Lower lobe of right lung (tissue), 2 donors: ENCODE data around the gene C16orf95. TPM values are rescaled to one million over a fixed set of nuclear protein-coding genes. Genes with fewer than 3 reads are reported as not detected.

Experiments used
- ATAC-seq, 2 donors: fragments of 200-7000 bp; cut with Tn5 transposase; one replicate each; pipeline ENCODE4 v1.9.1; 2020 to 2022; ENCODE audit warnings: mild to moderate bottlenecking in 2 of 2, moderate library complexity in 2 of 2
- DNase-seq: peaks from one replicate; pipeline ENCODE4 v3.0.0-alpha.2; 2020
- H3K27ac ChIP-seq: fragments of 200-600 bp; one replicate; pipeline ENCODE4 v1.8.0; 2022
- H3K27me3 ChIP-seq: fragments of 200-600 bp; one replicate; pipeline ENCODE4 v1.8.0; 2022; ENCODE audit warnings: low read depth
- H3K36me3 ChIP-seq: fragments of 200-600 bp; one replicate; pipeline ENCODE4 v1.8.0; 2022; ENCODE audit warnings: mild to moderate bottlenecking
- H3K4me1 ChIP-seq: fragments of 200-600 bp; one replicate; pipeline ENCODE4 v1.8.0; 2022
- H3K4me3 ChIP-seq: fragments of 200-600 bp; one replicate; pipeline ENCODE4 v1.8.0; 2022; ENCODE audit warnings: mild to moderate bottlenecking
- H3K9me3 ChIP-seq: fragments of 200-600 bp; one replicate; pipeline ENCODE4 v1.8.0; 2022
- intact Hi-C: fragments of 100-400 bp; cut with DNase I; formaldehyde crosslinking; loops from one replicate; pipeline ENCODE4 v1.11.0; 2022
- total RNA-seq: library from RNA; stranded (reverse); fragmentation: NEBNext Ultra II Directional; extraction: Animal tissue kit (Norgen Biotek cat#: 25700); gene quantifications from one replicate; pipeline ENCODE4 v1.2.1, GENCODE V29; 2021
- TF ChIP-seq, protein P1 (sequence below): fragments of 200-600 bp; IDR thresholded peaks from one replicate; pipeline ENCODE4 v1.8.0; 2022; ENCODE audit warnings: antibody characterized with exemption, mild to moderate bottlenecking
- donor health status: DM: no; HTN: yes; CAD: no; lungs with severe emphysema.

Gene C16orf95
- total RNA-seq, 1 donor from 2014 or later = 3.0 TPM

DNA sequence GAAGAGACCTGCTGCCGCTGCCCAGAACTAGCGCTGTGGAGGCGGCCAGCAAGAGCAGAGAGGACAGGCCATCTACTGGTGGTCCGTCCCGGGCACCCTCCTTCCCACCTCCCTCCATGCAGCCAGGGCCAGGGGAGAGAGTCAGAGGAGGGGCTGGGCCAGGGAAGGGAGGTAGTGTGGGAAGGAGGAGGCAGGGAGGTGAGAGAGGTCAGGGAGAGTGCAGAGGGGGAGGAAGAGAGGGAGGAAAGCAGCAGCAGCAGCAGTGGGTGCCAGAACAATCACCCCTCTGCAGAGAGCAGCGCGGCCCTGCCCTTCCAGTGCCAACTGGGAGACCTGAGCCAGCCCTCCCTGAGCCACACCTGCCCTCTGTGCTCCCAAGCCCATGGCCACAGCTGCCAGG is 6.6 kb downstream of the C16orf95 start:
- intact Hi-C loops = no loop called here
- ATAC-seq = peak in 1 of 2 donors; percentile 17

DNA sequence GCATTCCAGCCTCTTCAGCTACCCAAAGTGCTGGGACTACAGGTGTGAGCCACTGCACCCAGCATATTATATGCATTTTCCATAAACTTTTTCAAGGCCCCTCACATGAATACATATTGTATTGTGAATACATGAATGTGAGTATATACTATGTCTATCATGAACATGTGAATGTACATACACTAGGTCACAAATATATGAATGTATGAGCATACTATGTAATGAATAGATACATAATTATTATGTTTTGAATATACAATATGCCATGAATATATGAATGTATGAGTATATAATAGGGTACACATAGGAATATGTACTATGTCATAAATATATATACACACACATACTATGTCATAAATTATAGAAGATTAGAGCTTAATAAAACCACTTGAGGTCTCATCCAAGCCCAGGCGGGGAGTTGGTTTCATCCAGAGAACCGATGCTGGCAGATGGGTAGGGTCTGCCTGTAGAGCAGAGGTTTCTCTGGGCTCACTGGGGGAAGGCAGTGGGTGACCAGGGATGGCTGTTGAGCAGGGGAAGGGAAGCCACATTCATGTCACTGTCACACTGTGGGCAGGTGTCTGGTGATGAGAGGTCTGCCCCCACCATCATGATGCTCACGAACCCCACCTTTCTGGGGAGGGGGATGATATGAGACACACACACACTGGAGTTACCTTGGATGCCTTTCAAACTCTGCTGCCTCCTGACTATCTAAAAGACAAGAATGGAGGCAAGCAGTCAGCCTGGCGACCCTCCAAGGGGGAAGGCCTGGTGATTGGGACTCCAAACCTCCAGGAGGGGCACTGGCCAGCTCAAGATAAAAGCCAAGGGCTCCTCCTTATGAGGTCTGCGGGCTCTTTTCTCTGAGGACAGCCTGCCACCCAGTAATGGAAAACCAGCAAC is 7.3 kb downstream of the C16orf95 start:
- ATAC-seq (no peak), DNase-seq (no peak)
- Histone ChIP-seq H3K36me3 (no peaks in the 10 kb centered on the region), H3K4me3 (no peak overlapping the region), H3K4me1 (no peaks in the 10 kb centered on the region), H3K27me3 (no peaks in the 10 kb centered on the region), H3K27ac (no peak overlapping the region), H3K9me3 (no peaks in the 10 kb centered on the region)
- intact Hi-C loops = no loop called here
- TF ChIP-seq, protein P1, sequence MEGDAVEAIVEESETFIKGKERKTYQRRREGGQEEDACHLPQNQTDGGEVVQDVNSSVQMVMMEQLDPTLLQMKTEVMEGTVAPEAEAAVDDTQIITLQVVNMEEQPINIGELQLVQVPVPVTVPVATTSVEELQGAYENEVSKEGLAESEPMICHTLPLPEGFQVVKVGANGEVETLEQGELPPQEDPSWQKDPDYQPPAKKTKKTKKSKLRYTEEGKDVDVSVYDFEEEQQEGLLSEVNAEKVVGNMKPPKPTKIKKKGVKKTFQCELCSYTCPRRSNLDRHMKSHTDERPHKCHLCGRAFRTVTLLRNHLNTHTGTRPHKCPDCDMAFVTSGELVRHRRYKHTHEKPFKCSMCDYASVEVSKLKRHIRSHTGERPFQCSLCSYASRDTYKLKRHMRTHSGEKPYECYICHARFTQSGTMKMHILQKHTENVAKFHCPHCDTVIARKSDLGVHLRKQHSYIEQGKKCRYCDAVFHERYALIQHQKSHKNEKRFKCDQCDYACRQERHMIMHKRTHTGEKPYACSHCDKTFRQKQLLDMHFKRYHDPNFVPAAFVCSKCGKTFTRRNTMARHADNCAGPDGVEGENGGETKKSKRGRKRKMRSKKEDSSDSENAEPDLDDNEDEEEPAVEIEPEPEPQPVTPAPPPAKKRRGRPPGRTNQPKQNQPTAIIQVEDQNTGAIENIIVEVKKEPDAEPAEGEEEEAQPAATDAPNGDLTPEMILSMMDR = no peak

More for the DNA sequence above, 6.6 kb downstream of the C16orf95 start:
- Histone ChIP-seq H3K4me1 (no peaks in the 10 kb centered on the region), H3K27ac (no peak overlapping the region), H3K9me3 (no peaks in the 10 kb centered on the region), H3K36me3 (no peaks in the 10 kb centered on the region), H3K27me3 (no peaks in the 10 kb centered on the region), H3K4me3 (no peak overlapping the region)
- no peak for DNase-seq
- TF ChIP-seq, protein P1 = no peak

DNA sequence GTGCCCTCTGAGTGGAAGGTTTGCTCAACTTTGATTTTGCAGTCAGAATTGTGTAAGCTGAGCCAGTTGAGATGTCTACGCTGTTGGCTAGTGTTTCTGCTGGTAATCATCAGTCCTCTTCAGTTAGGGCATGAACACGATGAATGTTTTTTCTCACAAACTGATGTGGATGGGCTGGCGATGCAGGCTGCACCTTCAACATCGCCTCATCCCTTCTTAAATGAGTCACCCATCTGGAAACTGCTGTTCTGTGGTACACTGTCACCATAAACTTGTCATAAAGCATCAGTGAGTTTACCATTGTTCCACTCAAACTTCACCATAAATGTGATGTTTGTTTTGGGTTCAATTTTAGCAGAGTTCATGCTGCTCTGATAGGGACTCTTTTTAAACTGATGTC is 8.4 kb downstream of the C16orf95 start:
- ATAC-seq (no peak), DNase-seq (no peak)
- no peaks in the 10 kb centered on the region for H3K4me1 ChIP-seq
- H3K36me3 ChIP-seq = no peaks in the 10 kb centered on the region
- TF ChIP-seq, protein P1 = no peak
- no peaks in the 10 kb centered on the region for H3K27me3 ChIP-seq
- H3K9me3 ChIP-seq = no peaks in the 10 kb centered on the region
- H3K27ac ChIP-seq = no peak overlapping the region
- H3K4me3 ChIP-seq = no peak overlapping the region
- intact Hi-C loops = no loop called here

DNA sequence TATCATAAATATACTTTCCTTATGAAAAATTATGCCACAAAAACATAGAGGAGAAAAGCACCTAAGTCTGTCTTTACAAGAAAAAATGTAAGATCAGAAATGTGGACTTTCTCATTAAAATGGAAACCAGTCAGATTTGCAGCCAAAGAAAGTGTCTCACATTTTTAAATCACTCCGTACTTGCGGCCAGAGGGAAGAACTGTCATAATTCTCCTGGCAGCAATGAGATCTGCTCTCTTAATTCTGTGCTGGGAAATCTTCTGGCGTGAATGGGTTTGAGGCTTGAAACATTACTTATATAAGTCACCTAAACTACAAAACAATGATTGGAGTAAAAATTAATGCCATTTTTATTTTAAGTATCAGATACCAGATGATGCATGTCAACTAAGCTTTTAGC is 10.7 kb downstream of the C16orf95 start:
- Histone ChIP-seq H3K27me3 (no peaks in the 10 kb centered on the region), H3K36me3 (no peaks in the 10 kb centered on the region), H3K9me3 (no peaks in the 10 kb centered on the region), H3K4me1 (no peaks in the 10 kb centered on the region), H3K27ac (no peak overlapping the region), H3K4me3 (no peak overlapping the region)
- intact Hi-C loops = no loop called here
- ATAC-seq (no peak), DNase-seq (no peak)
- TF ChIP-seq, protein P1 = no peak

DNA sequence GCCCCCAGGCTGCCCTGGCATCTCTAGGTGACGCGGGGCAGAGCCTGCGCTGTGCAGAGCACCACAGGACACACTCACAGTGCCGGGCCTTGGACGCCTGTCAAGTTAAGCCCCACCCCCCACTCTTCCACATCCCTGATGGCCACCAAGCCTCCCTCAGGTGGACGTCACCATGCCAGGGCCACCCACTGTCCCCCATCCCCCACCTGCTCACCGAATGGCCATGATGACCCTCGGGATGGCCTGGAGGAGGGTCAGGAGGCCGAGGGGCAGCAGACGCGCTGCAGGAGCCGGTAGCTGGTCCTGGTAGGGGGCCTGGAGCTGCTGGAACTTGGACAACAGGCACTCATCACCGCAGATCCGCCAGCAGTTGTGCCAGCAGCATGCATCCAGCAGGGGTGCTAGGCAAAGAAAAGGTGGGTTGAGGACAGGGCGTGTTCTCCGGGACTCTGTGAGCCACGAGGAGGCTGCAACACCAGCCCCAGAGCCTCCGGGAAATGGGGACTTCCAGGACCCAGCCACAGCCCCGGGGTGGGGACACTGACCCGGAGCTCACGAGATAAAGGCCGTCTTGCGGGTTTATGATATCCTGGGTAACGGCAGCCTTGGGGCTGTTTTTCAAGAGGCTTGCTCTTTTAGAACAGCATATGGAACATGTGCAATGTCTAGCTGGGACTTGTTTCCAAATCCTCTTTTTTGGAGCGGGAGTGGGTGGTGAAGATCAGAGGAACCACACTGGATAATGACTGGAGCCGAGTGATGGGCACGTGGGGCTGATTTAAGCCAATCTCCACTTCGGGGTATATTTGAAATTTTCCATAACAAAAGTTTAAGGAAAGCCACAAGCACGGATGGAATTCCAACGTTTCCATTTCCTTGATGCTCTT is 11.4 kb downstream of the C16orf95 start:
- no peaks in the 10 kb centered on the region for H3K36me3 ChIP-seq
- H3K4me3 ChIP-seq = no peak overlapping the region
- H3K4me1 ChIP-seq = no peaks in the 10 kb centered on the region
- ATAC-seq (peak in 1 of 2 donors; percentile 26), DNase-seq (no peak)
- no peak overlapping the region for H3K27ac ChIP-seq
- no peaks in the 10 kb centered on the region for H3K9me3 ChIP-seq
- intact Hi-C loops = no loop called here
- no peaks in the 10 kb centered on the region for H3K27me3 ChIP-seq
- TF ChIP-seq, protein P1 = no peak
